ENCODE measurements around the gene NOM1. TPM values are rescaled to one million over a fixed set of nuclear protein-coding genes. Genes with fewer than 3 reads are reported as not detected.
"Not testable (repeated sequence)": the region's sequence is repeated elsewhere in the genome, so short reads cannot be mapped to it uniquely, and the experiment has no call there.

The NOM1 gene
- total RNA-seq, 1 experiment from 2014 or later = 31.7 TPM

DNA sequence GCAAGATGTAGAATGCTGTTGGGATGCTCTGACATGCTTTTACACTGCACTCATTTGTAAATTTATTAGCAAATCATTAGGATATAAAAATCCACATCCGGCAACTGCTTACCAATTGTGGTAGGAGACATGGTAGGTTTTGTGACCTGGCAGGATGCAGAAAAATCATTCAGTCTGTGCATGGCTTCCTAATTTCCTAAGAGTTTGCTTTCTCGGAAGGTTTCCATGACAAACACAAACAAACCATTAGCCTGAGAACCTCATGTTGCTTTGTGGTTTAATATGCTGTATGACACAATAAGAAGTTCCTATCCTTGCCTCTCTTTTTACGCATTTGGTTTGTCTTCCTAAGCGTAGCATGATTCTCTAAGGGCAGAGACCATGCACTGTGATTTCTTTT lies 41.9 kb upstream of the NOM1 start:
- H3K4ac ChIP-seq (ENCODE audit: low read depth, low read length) = no peak overlapping the region
- no peak for DNase-seq
- H2AK5ac ChIP-seq (ENCODE audit: insufficient read length, low read length) = no peak overlapping the region
- Mint-ChIP-seq H3K36me3 (ENCODE audit: insufficient read depth in 1 of 3, low read depth in 3 of 3) (no peaks in the 10 kb centered on the region), H3K27ac (no peak overlapping the region), H3K4me3 (no peak overlapping the region), H3K27me3 (ENCODE audit: low read depth) (peaks cover 18% of the 10 kb centered on the region), H3K4me1 (0 out of 4 replicates have a peak, but pooled peaks cover 2 to 3% of the 10 kb centered on the region in 2 experiments), H3K9me3 (peaks cover 0 to 1% of the 10 kb centered on the region in 2 experiments; a peak in 2 of 5 replicates)
- H2AFZ ChIP-seq (ENCODE audit: low read length) = no peak overlapping the region
- H3K79me2 ChIP-seq (ENCODE audit: insufficient read depth, low read length) = no peaks in the 10 kb centered on the region
- no peak overlapping the region for H2BK20ac ChIP-seq (ENCODE audit: low read depth, low read length, poor library complexity, severe bottlenecking)
- no peak overlapping the region for H3K56ac ChIP-seq (ENCODE audit: insufficient read length, low read depth, low read length)
- no peak overlapping the region for H2BK5ac ChIP-seq (ENCODE audit: insufficient read length, low read length)
- H3K79me1 ChIP-seq (ENCODE audit: insufficient read depth, low read depth, low read length, poor library complexity, severe bottlenecking) = no peaks in the 10 kb centered on the region
- H4K91ac ChIP-seq (ENCODE audit: insufficient read length, low read depth, low read length) = no peak overlapping the region
- H2BK15ac ChIP-seq (ENCODE audit: low read depth, low read length) = no peak overlapping the region
- H3K9me3 ChIP-seq (ENCODE audit: control insufficient read depth, low read depth, low read length) = no peaks in the 10 kb centered on the region
- no peak overlapping the region for H4K5ac ChIP-seq (ENCODE audit: insufficient read length, low read depth, low read length)
- no peaks in the 10 kb centered on the region for H3K27me3 ChIP-seq (ENCODE audit: insufficient read depth, low read length)
- no peak overlapping the region for H3K23ac ChIP-seq (ENCODE audit: insufficient read length, low read depth, low read length)
- H2BK120ac ChIP-seq (ENCODE audit: low read depth, low read length, poor library complexity, severe bottlenecking) = no peak overlapping the region
- TF ChIP-seq, protein P1, sequence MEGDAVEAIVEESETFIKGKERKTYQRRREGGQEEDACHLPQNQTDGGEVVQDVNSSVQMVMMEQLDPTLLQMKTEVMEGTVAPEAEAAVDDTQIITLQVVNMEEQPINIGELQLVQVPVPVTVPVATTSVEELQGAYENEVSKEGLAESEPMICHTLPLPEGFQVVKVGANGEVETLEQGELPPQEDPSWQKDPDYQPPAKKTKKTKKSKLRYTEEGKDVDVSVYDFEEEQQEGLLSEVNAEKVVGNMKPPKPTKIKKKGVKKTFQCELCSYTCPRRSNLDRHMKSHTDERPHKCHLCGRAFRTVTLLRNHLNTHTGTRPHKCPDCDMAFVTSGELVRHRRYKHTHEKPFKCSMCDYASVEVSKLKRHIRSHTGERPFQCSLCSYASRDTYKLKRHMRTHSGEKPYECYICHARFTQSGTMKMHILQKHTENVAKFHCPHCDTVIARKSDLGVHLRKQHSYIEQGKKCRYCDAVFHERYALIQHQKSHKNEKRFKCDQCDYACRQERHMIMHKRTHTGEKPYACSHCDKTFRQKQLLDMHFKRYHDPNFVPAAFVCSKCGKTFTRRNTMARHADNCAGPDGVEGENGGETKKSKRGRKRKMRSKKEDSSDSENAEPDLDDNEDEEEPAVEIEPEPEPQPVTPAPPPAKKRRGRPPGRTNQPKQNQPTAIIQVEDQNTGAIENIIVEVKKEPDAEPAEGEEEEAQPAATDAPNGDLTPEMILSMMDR (conservative IDR thresholded peaks at IDR 0.05) = no peak
- no peaks in the 10 kb centered on the region for H3K23me2 ChIP-seq (ENCODE audit: insufficient read length, low read depth, low read length, poor library complexity, severe bottlenecking)
- H4K8ac ChIP-seq (replicated peaks; ENCODE audit: insufficient read length, low read depth, low read length) = no peak overlapping the region
- H4K20me1 ChIP-seq (ENCODE audit: control insufficient read depth, insufficient read depth, insufficient read length) = no peaks in the 10 kb centered on the region
- H3K4me2 ChIP-seq (ENCODE audit: insufficient read depth, insufficient read length, low read length) = no peak overlapping the region
- H3K9ac ChIP-seq (ENCODE audit: extremely low read depth, insufficient read length, low read length) = no peak overlapping the region
- H3T11ph ChIP-seq (ENCODE audit: low read length) = no peak overlapping the region
- H3K14ac ChIP-seq (ENCODE audit: insufficient read depth, low read length) = no peak overlapping the region
- no peaks in the 10 kb centered on the region for H3K4me1 ChIP-seq (ENCODE audit: insufficient read depth, low read length)
- no CpG with 5 or more reads among the region's 4 CpGs for WGBS (ENCODE audit: extremely low coverage, insufficient read length, low lambda C conversion rate)
- no peak overlapping the region for H3K27ac ChIP-seq (ENCODE audit: insufficient read length, low read depth, low read length)
- H2BK12ac ChIP-seq (ENCODE audit: insufficient read length, low read depth, low read length) = no peak overlapping the region
- H3K18ac ChIP-seq (ENCODE audit: insufficient read length, low read depth, low read length) = no peak overlapping the region

GRCh38 chr7:156909574-156910252 lies 39.8 kb upstream of the NOM1 start:
- H3K4me2 ChIP-seq (ENCODE audit: insufficient read depth, insufficient read length, low read length); H2BK20ac ChIP-seq (ENCODE audit: low read depth, low read length, poor library complexity, severe bottlenecking); H3K4me3 Mint-ChIP-seq; H3K4ac ChIP-seq (ENCODE audit: low read depth, low read length); H3K18ac ChIP-seq (ENCODE audit: insufficient read length, low read depth, low read length); H3K9ac ChIP-seq (ENCODE audit: extremely low read depth, insufficient read length, low read length); H3K9me3 Mint-ChIP-seq; H2AFZ ChIP-seq (ENCODE audit: low read length); H2BK15ac ChIP-seq (ENCODE audit: low read depth, low read length); H3K9me3 ChIP-seq (ENCODE audit: control insufficient read depth, low read depth, low read length); H4K20me1 ChIP-seq (ENCODE audit: control insufficient read depth, insufficient read depth, insufficient read length); H4K91ac ChIP-seq (ENCODE audit: insufficient read length, low read depth, low read length); H2BK120ac ChIP-seq (ENCODE audit: low read depth, low read length, poor library complexity, severe bottlenecking); H3K14ac ChIP-seq (ENCODE audit: insufficient read depth, low read length); DNase-seq; H3K27ac ChIP-seq (ENCODE audit: insufficient read length, low read depth, low read length); H3K4me1 ChIP-seq (ENCODE audit: insufficient read depth, low read length); H3K27ac Mint-ChIP-seq; H3K27me3 ChIP-seq (ENCODE audit: insufficient read depth, low read length); H3K56ac ChIP-seq (ENCODE audit: insufficient read length, low read depth, low read length); H4K8ac ChIP-seq (replicated peaks; ENCODE audit: insufficient read length, low read depth, low read length); H3K79me1 ChIP-seq (ENCODE audit: insufficient read depth, low read depth, low read length, poor library complexity, severe bottlenecking); H3K79me2 ChIP-seq (ENCODE audit: insufficient read depth, low read length); H3K4me1 Mint-ChIP-seq; H2AK5ac ChIP-seq (ENCODE audit: insufficient read length, low read length); H2BK5ac ChIP-seq (ENCODE audit: insufficient read length, low read length); H2BK12ac ChIP-seq (ENCODE audit: insufficient read length, low read depth, low read length); H3K23ac ChIP-seq (ENCODE audit: insufficient read length, low read depth, low read length); H3K36me3 Mint-ChIP-seq (ENCODE audit: insufficient read depth in 1 of 3, low read depth in 3 of 3); H3T11ph ChIP-seq (ENCODE audit: low read length); H3K23me2 ChIP-seq (ENCODE audit: insufficient read length, low read depth, low read length, poor library complexity, severe bottlenecking); H4K5ac ChIP-seq (ENCODE audit: insufficient read length, low read depth, low read length): not testable (repeated sequence)
- WGBS (ENCODE audit: extremely low coverage, insufficient read length, low lambda C conversion rate) = no CpG with 5 or more reads among the region's 3 CpGs
- H3K27me3 Mint-ChIP-seq (ENCODE audit: low read depth) = peaks cover 24% of the 10 kb centered on the region

All from H9 (cell line).